H1 (cell line): ENCODE measurements around the gene DCAF7. TPM values are rescaled to one million over a fixed set of nuclear protein-coding genes. Genes with fewer than 3 reads are reported as not detected.

Experiments used
- BACH1 ChIP-seq: IDR thresholded peaks from 2 replicates; pipeline ENCODE4 v1.6.1; 2012; ENCODE audit warnings: low read length, improper control_type of control experiment
- GABPA ChIP-seq: IDR thresholded peaks from 2 replicates; pipeline ENCODE4 v1.6.1; 2011; ENCODE audit warnings: mild to moderate bottlenecking, low read length, moderate library complexity, borderline replicate concordance; ENCODE audit not compliant: insufficient read depth
- RBBP5 ChIP-seq: IDR thresholded peaks from 2 replicates; pipeline ENCODE4 v1.7.1; 2012; ENCODE audit warnings: low read depth, mild to moderate bottlenecking, inconsistent platforms, low read length, moderate library complexity, borderline replicate concordance
- polyA plus RNA-seq, 7 experiments: library from polyadenylated mRNA; depleted of rRNA in 3 of 7; stranded (reverse) in 5 of 7; unstranded in 2 of 7; fragments of >200 nt in 5 of 7; fragments of 200-250 nt in 2 of 7; gene quantifications; 1 replicate in 5 of 7; 2 replicates in 1 of 7; 4 replicates in 1 of 7; pipeline versions ENCODE4 v1.2.1 to v1.2.3, GENCODE V29; 2011 to 2013; ENCODE audit warnings: missing spikeins in 2 of 7, mixed read lengths in 2 of 7
- total RNA-seq: library from RNA; stranded (reverse); fragmentation: NEBNext Ultra II Directional; extraction: Animal tissue kit (Norgen Biotek cat#: 25700); gene quantifications from 2 replicates; pipeline ENCODE4 v1.2.1, GENCODE V29; 2021

DCAF7 gene
- total and polyA plus RNA-seq, 2 of the 8 experiments (the other 6 are each of a cell fraction or from before 2014, with no cell fraction given): 74.9 to 94.1 TPM

DNA sequence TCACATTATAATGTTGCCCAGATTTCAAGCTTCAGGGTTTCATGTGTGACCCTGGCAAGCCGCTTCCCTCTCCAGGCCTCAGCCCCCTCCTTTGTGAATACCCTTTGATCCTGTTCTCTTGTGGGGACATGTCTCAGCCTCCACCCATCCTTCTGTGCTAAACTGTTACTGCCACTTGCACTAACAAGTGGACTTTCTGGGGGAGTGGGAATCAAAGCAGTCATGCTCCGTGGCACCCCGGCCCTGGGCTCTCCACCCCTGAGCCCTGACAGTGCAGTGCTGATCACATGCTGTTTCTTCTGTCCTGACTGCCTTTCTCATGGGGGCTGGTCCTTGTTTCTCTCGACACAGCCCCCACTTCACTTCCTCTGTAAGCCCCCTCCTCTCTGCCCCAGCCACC is 9.7 kb upstream of the DCAF7 start (continued):
- no peak for TF ChIP-seq GABPA
- TF ChIP-seq BACH1: no peak
- no peak for TF ChIP-seq RBBP5
- TF ChIP-seq, all 59 proteins: peak for 0
